WTC11 (cell line): ENCODE measurements around the gene FHOD3. TPM values are rescaled to one million over a fixed set of nuclear protein-coding genes. Genes with fewer than 3 reads are reported as not detected.
A peak's percentile ranks its signal among the peaks of the same experiment; 100 is the strongest.

Source experiments
- ATAC-seq: fragments of 200-7000 bp; cut with Tn5 transposase; 2 replicates; pipeline ENCODE4 v1.10.0; 2021; ENCODE audit warnings: mild to moderate bottlenecking, moderate library complexity
- CTCF ChIA-PET: fragments of 300-600 bp; sonication (Branson Sonifier 250); formaldehyde crosslinking; loops from one replicate; lab custom pipeline; 2021; ENCODE audit warnings: antibody characterized with exemption; lab: Charles Lee
- POLR2A ChIA-PET: fragments of 350-600 bp; sonication (Branson Sonifier 250); formaldehyde crosslinking; loops from one replicate; lab custom pipeline; 2021; ENCODE audit warnings: antibody characterized with exemption; lab: Charles Lee
- DNase-seq: peaks from one replicate; pipeline ENCODE4 v3.0.0; 2021; ENCODE audit warnings: low spot score
- H3K27ac Mint-ChIP-seq: 2 replicates; pipeline ENCODE4 v1.8.0; 2021; ENCODE audit warnings: mixed read lengths
- H3K27me3 Mint-ChIP-seq: 2 replicates; pipeline ENCODE4 v1.8.0; 2021; ENCODE audit warnings: low read depth, mild to moderate bottlenecking, moderate library complexity, mixed read lengths
- H3K36me3 Mint-ChIP-seq: 2 replicates; pipeline ENCODE4 v1.8.0; 2021; ENCODE audit warnings: mixed read lengths
- H3K4me1 Mint-ChIP-seq: 2 replicates; pipeline ENCODE4 v1.8.0; 2022; ENCODE audit warnings: mixed read lengths
- H3K4me3 Mint-ChIP-seq: 2 replicates; pipeline ENCODE4 v1.8.0; 2021; ENCODE audit warnings: mild to moderate bottlenecking, moderate library complexity, mixed read lengths
- H3K9me3 Mint-ChIP-seq: 2 replicates; pipeline ENCODE4 v1.8.0; 2021; ENCODE audit warnings: mixed read lengths
- AR ChIP-seq: fragments of 250-450 bp; sonication (Bioruptor Pico); IDR thresholded peaks from 2 replicates; pipeline ENCODE4 v1.9.0; 2021; ENCODE audit warnings: mild to moderate bottlenecking
- ATF1 ChIP-seq: sonication (generic); formaldehyde crosslinking; IDR thresholded peaks from 2 replicates; pipeline ENCODE4 v1.8.1; 2023; ENCODE audit warnings: mild to moderate bottlenecking, moderate library complexity, missing genetic modification reagents
- E2F1 ChIP-seq: sonication (generic); formaldehyde crosslinking; IDR thresholded peaks from 2 replicates; pipeline ENCODE4 v1.8.0; 2022; ENCODE audit warnings: mild to moderate bottlenecking, missing genetic modification reagents
- ELF4 ChIP-seq: sonication (generic); formaldehyde crosslinking; IDR thresholded peaks from 2 replicates; pipeline ENCODE4 v1.8.1; 2022; ENCODE audit warnings: low read depth, mild to moderate bottlenecking, moderate library complexity, missing genetic modification reagents
- ERG ChIP-seq: fragments of 250-450 bp; sonication (Bioruptor Pico); IDR thresholded peaks from 2 replicates; pipeline ENCODE4 v1.8.0; 2021; ENCODE audit warnings: mild to moderate bottlenecking
- ETV6 ChIP-seq: sonication (generic); formaldehyde crosslinking; IDR thresholded peaks from 2 replicates; pipeline ENCODE4 v1.8.1; 2022; ENCODE audit warnings: mild to moderate bottlenecking, missing genetic modification reagents
- GABPB1 ChIP-seq: sonication (generic); formaldehyde crosslinking; IDR thresholded peaks from 2 replicates; pipeline ENCODE4 v1.8.1; 2023; ENCODE audit warnings: mild to moderate bottlenecking, missing genetic modification reagents
- JAZF1 ChIP-seq: fragments of 250-450 bp; sonication (Bioruptor Pico); IDR thresholded peaks from 2 replicates; pipeline ENCODE4 v1.9.0; 2021; ENCODE audit warnings: moderate library complexity, mild to moderate bottlenecking, inconsistent platforms
- JUN ChIP-seq: sonication (generic); formaldehyde crosslinking; IDR thresholded peaks from 2 replicates; pipeline ENCODE4 v1.8.0; 2023; ENCODE audit warnings: mild to moderate bottlenecking, missing genetic modification reagents
- NFATC4 ChIP-seq: fragments of 250-450 bp; sonication (Bioruptor Pico); IDR thresholded peaks from 2 replicates; pipeline ENCODE4 v1.9.0; 2021; ENCODE audit warnings: mild to moderate bottlenecking
- NFE2L1 ChIP-seq: sonication (generic); formaldehyde crosslinking; IDR thresholded peaks from 2 replicates; pipeline ENCODE4 v1.8.1; 2023; ENCODE audit warnings: missing genetic modification reagents
- SOX15 ChIP-seq: fragments of 250-450 bp; sonication (Bioruptor Pico); IDR thresholded peaks from 2 replicates; pipeline ENCODE4 v1.9.0; 2021; ENCODE audit warnings: mild to moderate bottlenecking
- ZBTB21 ChIP-seq: sonication (generic); formaldehyde crosslinking; IDR thresholded peaks from 2 replicates; pipeline ENCODE4 v1.8.1; 2023; ENCODE audit warnings: mild to moderate bottlenecking, missing genetic modification reagents, borderline replicate concordance
- ZBTB43 ChIP-seq: sonication (generic); formaldehyde crosslinking; IDR thresholded peaks from 2 replicates; pipeline ENCODE4 v1.8.1; 2023; ENCODE audit warnings: mild to moderate bottlenecking, missing genetic modification reagents
- ZNF138 ChIP-seq: sonication (generic); formaldehyde crosslinking; conservative IDR thresholded peaks from 2 replicates; pipeline ENCODE4 v1.8.1; 2022; ENCODE audit warnings: mild to moderate bottlenecking, moderate library complexity, missing genetic modification reagents
- ZNF263 ChIP-seq: sonication (generic); formaldehyde crosslinking; IDR thresholded peaks from 2 replicates; pipeline ENCODE4 v1.8.1; 2022; ENCODE audit warnings: low read depth, mild to moderate bottlenecking, moderate library complexity, missing genetic modification reagents
- ZNF425 ChIP-seq: fragments of 250-450 bp; sonication (Bioruptor Pico); conservative IDR thresholded peaks from 2 replicates; pipeline ENCODE4 v1.9.0; 2021; ENCODE audit warnings: mild to moderate bottlenecking
- total RNA-seq: library from RNA; stranded (reverse); gene quantifications from 3 replicates; pipeline ENCODE4 v1.2.3, GENCODE V29; 2021

Gene FHOD3
- total RNA-seq, 1 experiment from 2014 or later, result 3.8 TPM

GRCh38 chr18:36536426-36536825 is 238.9 kb downstream of the FHOD3 start:
- Mint-ChIP-seq H3K4me1 (peaks cover 14% of the 10 kb centered on the region), H3K9me3 (no peaks in the 10 kb centered on the region; the same call in 1 of the 2 replicates), H3K27ac (no peak overlapping the region), H3K36me3 (no peaks in the 10 kb centered on the region), H3K4me3 (no peak overlapping the region), H3K27me3 (no peaks in the 10 kb centered on the region)
- TF ChIP-seq E2F1 (CRISPR knock-in tag) (no peak), ERG (no peak), JUN (CRISPR knock-in tag) (no peak), JAZF1 (CRISPR knock-in tag) (no peak), NFE2L1 (CRISPR knock-in tag) (no peak), ZNF138 (CRISPR knock-in tag) (no peak), ZNF425 (no peak), ETV6 (no peak), ZBTB43 (CRISPR knock-in tag) (no peak)
- POLR2A ChIA-PET, result no interaction called here
- ATAC-seq (peak; percentile 72), DNase-seq (peak; percentile 18)
- CTCF ChIA-PET, result interaction anchor here (1.0 to 1.4 kb wide), 2 partner anchors 56 to 124 kb away, joined by 3 read pairs; no protein-coding TSS in a partner anchor

- TF ChIP-seq SOX15 (CRISPR knock-in tag) (no peak), NFATC4 (CRISPR knock-in tag) (no peak), GABPB1 (CRISPR knock-in tag) (no peak), ATF1 (CRISPR knock-in tag) (no peak)
- CTCF ChIA-PET, result interaction anchor here (1.4 kb wide), 1 partner anchor 125 kb away, joined by 3 read pairs; no protein-coding TSS in a partner anchor
- ATAC-seq (no peak), DNase-seq (no peak)
- Mint-ChIP-seq H3K27ac (no peak overlapping the region), H3K4me3 (no peak overlapping the region), H3K27me3 (no peaks in the 10 kb centered on the region), H3K9me3 (no peaks in the 10 kb centered on the region; the same call in 1 of the 2 replicates), H3K4me1 (peaks cover 14% of the 10 kb centered on the region), H3K36me3 (no peaks in the 10 kb centered on the region)
- POLR2A ChIA-PET, result no interaction called here
Measured at GRCh38 chr18:36537289-36537688, 239.8 kb downstream of the FHOD3 start.

GRCh38 chr18:36539674-36540231 is 242.2 kb downstream of the FHOD3 start:
- POLR2A ChIA-PET, result no interaction called here

GRCh38 chr18:36543030-36543429 is 245.5 kb downstream of the FHOD3 start:
- ATAC-seq, result no peak
- Mint-ChIP-seq H3K4me3 (no peak overlapping the region), H3K9me3 (no peaks in the 10 kb centered on the region), H3K36me3 (no peaks in the 10 kb centered on the region), H3K27ac (no peak overlapping the region), H3K4me1 (no peaks in the 10 kb centered on the region), H3K27me3 (no peaks in the 10 kb centered on the region)
- CTCF ChIA-PET, result no interaction called here
- no peak for TF ChIP-seq GABPB1 (CRISPR knock-in tag)
- no peak for TF ChIP-seq ZNF425
- TF ChIP-seq ETV6, result no peak
- no peak for TF ChIP-seq ZBTB21 (CRISPR knock-in tag)
- TF ChIP-seq ZNF263 (CRISPR knock-in tag), result no peak
- no peak for TF ChIP-seq ELF4 (CRISPR knock-in tag)
- no peak for TF ChIP-seq JAZF1 (CRISPR knock-in tag)
- no peak for TF ChIP-seq AR (CRISPR knock-in tag)
- POLR2A ChIA-PET, result no interaction called here
- no peak for DNase-seq

More at GRCh38 chr18:36539674-36540231, 242.2 kb downstream of the FHOD3 start:
- H3K27ac Mint-ChIP-seq, result no peak overlapping the region
- no peaks in the 10 kb centered on the region for H3K9me3 Mint-ChIP-seq
- no peaks in the 10 kb centered on the region for H3K36me3 Mint-ChIP-seq
- DNase-seq, result no peak
- CTCF ChIA-PET, result no interaction called here
- H3K4me1 Mint-ChIP-seq, result peaks cover 13% of the 10 kb centered on the region
- TF ChIP-seq ETV6, result no peak
- TF ChIP-seq, all 79 proteins: peak for 0
- H3K27me3 Mint-ChIP-seq, result no peaks in the 10 kb centered on the region
- no peak overlapping the region for H3K4me3 Mint-ChIP-seq
- no peak for ATAC-seq
